Liver (tissue), 3 donors: Measurements from ENCODE around the gene ITGA2.

Experiments
- EGR1 ChIP-seq, 2 donors: IDR thresholded peaks; 2 replicates each; pipeline ENCODE4 v1.6.1; 2016 to 2018; ENCODE audit warnings: antibody characterized with exemption in 2 of 2, low read depth in 2 of 2
- HNF4G ChIP-seq: IDR thresholded peaks from 2 replicates; pipeline ENCODE4 v1.6.1; 2016; ENCODE audit warnings: antibody characterized with exemption
- RAD21 ChIP-seq, 2 donors: IDR thresholded peaks; 2 replicates each; pipeline ENCODE4 v1.6.1; 2016; ENCODE audit warnings: antibody characterized with exemption in 2 of 2, mild to moderate bottlenecking in 2 of 2
- RXRA ChIP-seq, 2 donors: IDR thresholded peaks; 2 replicates each; pipeline ENCODE4 v1.6.1; 2017 to 2018; ENCODE audit warnings: antibody characterized with exemption in 2 of 2, mild to moderate bottlenecking in 1 of 2
- TAF1 ChIP-seq: conservative IDR thresholded peaks from 2 replicates; pipeline ENCODE4 v1.6.1; 2016; ENCODE audit warnings: antibody characterized with exemption, mild to moderate bottlenecking
- TF ChIP-seq, protein P1 (sequence below): fragments of 150-350 bp; IDR thresholded peaks from 2 replicates; pipeline ENCODE4 v1.5.1; 2017; ENCODE audit warnings: improper control_type of control experiment, low read depth, low read length; ENCODE audit not compliant: missing input control
- TF ChIP-seq, protein P2 (sequence below): IDR thresholded peaks from 2 replicates; pipeline ENCODE4 v1.6.1; 2016; ENCODE audit warnings: antibody characterized with exemption, mild to moderate bottlenecking
- TF ChIP-seq, protein P3 (sequence below): IDR thresholded peaks from 2 replicates; pipeline ENCODE4 v1.6.1; 2016; ENCODE audit warnings: antibody characterized with exemption
- TF ChIP-seq, protein P4 (sequence below): IDR thresholded peaks from 2 replicates; pipeline ENCODE4 v1.6.1; 2016; ENCODE audit warnings: antibody characterized with exemption
- donor health status: healthy.
- donor health status: healthy.

DNA sequence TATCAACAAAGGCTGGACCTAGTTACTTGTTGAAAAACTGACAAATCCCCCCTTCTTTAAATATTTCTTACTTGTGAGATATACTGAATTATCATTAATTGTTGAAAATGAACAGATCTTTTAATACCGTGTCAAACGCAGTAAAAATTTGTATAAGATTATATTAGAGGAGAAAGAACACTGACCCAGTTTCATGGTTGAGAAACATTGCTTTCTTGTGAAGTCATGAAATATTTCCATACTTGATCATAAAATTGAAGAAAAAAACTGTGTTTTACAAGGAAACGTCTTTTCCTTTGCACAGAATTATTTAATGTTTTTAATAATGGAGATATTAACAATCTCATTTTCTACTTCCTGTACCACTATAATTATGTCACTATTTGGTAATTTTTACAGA lies 74.6 kb downstream of the ITGA2 start:
- TF ChIP-seq, protein P1, sequence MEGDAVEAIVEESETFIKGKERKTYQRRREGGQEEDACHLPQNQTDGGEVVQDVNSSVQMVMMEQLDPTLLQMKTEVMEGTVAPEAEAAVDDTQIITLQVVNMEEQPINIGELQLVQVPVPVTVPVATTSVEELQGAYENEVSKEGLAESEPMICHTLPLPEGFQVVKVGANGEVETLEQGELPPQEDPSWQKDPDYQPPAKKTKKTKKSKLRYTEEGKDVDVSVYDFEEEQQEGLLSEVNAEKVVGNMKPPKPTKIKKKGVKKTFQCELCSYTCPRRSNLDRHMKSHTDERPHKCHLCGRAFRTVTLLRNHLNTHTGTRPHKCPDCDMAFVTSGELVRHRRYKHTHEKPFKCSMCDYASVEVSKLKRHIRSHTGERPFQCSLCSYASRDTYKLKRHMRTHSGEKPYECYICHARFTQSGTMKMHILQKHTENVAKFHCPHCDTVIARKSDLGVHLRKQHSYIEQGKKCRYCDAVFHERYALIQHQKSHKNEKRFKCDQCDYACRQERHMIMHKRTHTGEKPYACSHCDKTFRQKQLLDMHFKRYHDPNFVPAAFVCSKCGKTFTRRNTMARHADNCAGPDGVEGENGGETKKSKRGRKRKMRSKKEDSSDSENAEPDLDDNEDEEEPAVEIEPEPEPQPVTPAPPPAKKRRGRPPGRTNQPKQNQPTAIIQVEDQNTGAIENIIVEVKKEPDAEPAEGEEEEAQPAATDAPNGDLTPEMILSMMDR, result no peak
- TF ChIP-seq, protein P2, sequence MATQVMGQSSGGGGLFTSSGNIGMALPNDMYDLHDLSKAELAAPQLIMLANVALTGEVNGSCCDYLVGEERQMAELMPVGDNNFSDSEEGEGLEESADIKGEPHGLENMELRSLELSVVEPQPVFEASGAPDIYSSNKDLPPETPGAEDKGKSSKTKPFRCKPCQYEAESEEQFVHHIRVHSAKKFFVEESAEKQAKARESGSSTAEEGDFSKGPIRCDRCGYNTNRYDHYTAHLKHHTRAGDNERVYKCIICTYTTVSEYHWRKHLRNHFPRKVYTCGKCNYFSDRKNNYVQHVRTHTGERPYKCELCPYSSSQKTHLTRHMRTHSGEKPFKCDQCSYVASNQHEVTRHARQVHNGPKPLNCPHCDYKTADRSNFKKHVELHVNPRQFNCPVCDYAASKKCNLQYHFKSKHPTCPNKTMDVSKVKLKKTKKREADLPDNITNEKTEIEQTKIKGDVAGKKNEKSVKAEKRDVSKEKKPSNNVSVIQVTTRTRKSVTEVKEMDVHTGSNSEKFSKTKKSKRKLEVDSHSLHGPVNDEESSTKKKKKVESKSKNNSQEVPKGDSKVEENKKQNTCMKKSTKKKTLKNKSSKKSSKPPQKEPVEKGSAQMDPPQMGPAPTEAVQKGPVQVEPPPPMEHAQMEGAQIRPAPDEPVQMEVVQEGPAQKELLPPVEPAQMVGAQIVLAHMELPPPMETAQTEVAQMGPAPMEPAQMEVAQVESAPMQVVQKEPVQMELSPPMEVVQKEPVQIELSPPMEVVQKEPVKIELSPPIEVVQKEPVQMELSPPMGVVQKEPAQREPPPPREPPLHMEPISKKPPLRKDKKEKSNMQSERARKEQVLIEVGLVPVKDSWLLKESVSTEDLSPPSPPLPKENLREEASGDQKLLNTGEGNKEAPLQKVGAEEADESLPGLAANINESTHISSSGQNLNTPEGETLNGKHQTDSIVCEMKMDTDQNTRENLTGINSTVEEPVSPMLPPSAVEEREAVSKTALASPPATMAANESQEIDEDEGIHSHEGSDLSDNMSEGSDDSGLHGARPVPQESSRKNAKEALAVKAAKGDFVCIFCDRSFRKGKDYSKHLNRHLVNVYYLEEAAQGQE, result no peak
- no peak for TF ChIP-seq EGR1 (IDR thresholded peaks at IDR 0.05; ENCODE audit: low read depth in 2 of 2)
- TF ChIP-seq, protein P3, sequence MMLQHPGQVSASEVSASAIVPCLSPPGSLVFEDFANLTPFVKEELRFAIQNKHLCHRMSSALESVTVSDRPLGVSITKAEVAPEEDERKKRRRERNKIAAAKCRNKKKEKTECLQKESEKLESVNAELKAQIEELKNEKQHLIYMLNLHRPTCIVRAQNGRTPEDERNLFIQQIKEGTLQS, result no peak
- TF ChIP-seq RXRA (IDR thresholded peaks at IDR 0.05), result no peak
- TF ChIP-seq, protein P4, sequence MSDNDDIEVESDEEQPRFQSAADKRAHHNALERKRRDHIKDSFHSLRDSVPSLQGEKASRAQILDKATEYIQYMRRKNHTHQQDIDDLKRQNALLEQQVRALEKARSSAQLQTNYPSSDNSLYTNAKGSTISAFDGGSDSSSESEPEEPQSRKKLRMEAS, result no peak
- no peak for TF ChIP-seq RAD21 (IDR thresholded peaks at IDR 0.05)
- TF ChIP-seq TAF1, result no peak
- TF ChIP-seq HNF4G, result no peak
